ENCODE data around the gene XKR3.
"Not testable (repeated sequence)": the region's sequence is repeated elsewhere in the genome, so short reads cannot be mapped to it uniquely, and the experiment has no call there.

GRCh38 chr22:16767927-16768326 is 57.3 kb downstream of the XKR3 start:
- TF ChIP-seq CTCF (IDR thresholded peaks at IDR 0.05; ENCODE audit: low read length); EZH2phosphoT487 (IDR thresholded peaks at IDR 0.05; ENCODE audit: low read length); EZH2 (optimal IDR thresholded peaks at IDR 0.05; ENCODE audit: low read depth, low read length): not testable (repeated sequence)

All from MM.1S (cell line).